ENCODE results near the gene ARHGAP27.

The ARHGAP27 gene

GRCh38 chr17:45430006-45430737, 2.5 kb downstream of the ARHGAP27 start:
- DNase-seq (ENCODE audit: low read depth): no peak

GRCh38 chr17:45429339-45430005, 3.2 kb downstream of the ARHGAP27 start:
- no peak for DNase-seq (ENCODE audit: low read depth)

GRCh38 chr17:45428931-45429338, 3.7 kb downstream of the ARHGAP27 start:
- no peak for DNase-seq (ENCODE audit: low read depth)

- peak; percentile 33 for DNase-seq (ENCODE audit: low read depth)
These were observed 4.5 kb downstream of the ARHGAP27 start for GRCh38 chr17:45428050-45428617.

- no peak for DNase-seq (ENCODE audit: low read depth)
These were observed 5.4 kb downstream of the ARHGAP27 start for GRCh38 chr17:45427181-45427835.

- no peak for DNase-seq (ENCODE audit: low read depth)
These were observed 6.1 kb downstream of the ARHGAP27 start for GRCh38 chr17:45426561-45426960.

GRCh38 chr17:45425984-45426413, 6.7 kb downstream of the ARHGAP27 start:
- DNase-seq (ENCODE audit: low read depth): no peak

GRCh38 chr17:45425125-45425983, 7.3 kb downstream of the ARHGAP27 start:
- DNase-seq (ENCODE audit: low read depth): peak; percentile 85

- no peak for DNase-seq (ENCODE audit: low read depth)
These were observed 7.9 kb downstream of the ARHGAP27 start for GRCh38 chr17:45424769-45425124.

GRCh38 chr17:45423975-45424335, 8.7 kb downstream of the ARHGAP27 start:
- DNase-seq (ENCODE audit: low read depth): no peak

GRCh38 chr17:45423304-45423974, 9.2 kb downstream of the ARHGAP27 start:
- no peak for DNase-seq (ENCODE audit: low read depth)

- DNase-seq (ENCODE audit: low read depth): no peak
These were observed 17.4 kb downstream of the ARHGAP27 start for GRCh38 chr17:45414990-45415881.

GRCh38 chr17:45413498-45413923, 19.2 kb downstream of the ARHGAP27 start:
- DNase-seq (ENCODE audit: low read depth): no peak

GRCh38 chr17:45411348-45412105, 21.1 kb downstream of the ARHGAP27 start:
- DNase-seq (ENCODE audit: low read depth): no peak

- no peak for DNase-seq (ENCODE audit: low read depth)
These were observed 22.3 kb downstream of the ARHGAP27 start for GRCh38 chr17:45410144-45411091.

GRCh38 chr17:45409659-45410076, 23.0 kb downstream of the ARHGAP27 start:
- DNase-seq (ENCODE audit: low read depth): no peak

GRCh38 chr17:45408611-45409421, 23.9 kb downstream of the ARHGAP27 start:
- peak; percentile 34 for DNase-seq (ENCODE audit: low read depth)
